Mesenchymal stem cell (in vitro differentiated cells and primary cell): ENCODE data around the gene PTPRG.

Experiments used
- DNase-seq: peaks from one replicate; pipeline ENCODE4 v3.0.0-alpha.2; 2013
- H2AFZ ChIP-seq: one replicate; pipeline ENCODE4 v1.6.1; 2013; ENCODE audit warnings: low read depth, mild to moderate bottlenecking, control low read depth, inconsistent platforms, low read length, moderate library complexity
- H2AK5ac ChIP-seq: 2 replicates; pipeline ENCODE4 v1.6.1; 2013; ENCODE audit warnings: low read length, moderate library complexity, mild to moderate bottlenecking, inconsistent platforms; ENCODE audit not compliant: severe bottlenecking
- H2BK120ac ChIP-seq: one replicate; pipeline ENCODE4 v1.6.1; 2013; ENCODE audit warnings: low read depth, mild to moderate bottlenecking, inconsistent platforms, low read length, moderate library complexity
- H2BK12ac ChIP-seq, 2 experiments: one replicate each; pipeline ENCODE4 v1.6.1; 2013; ENCODE audit warnings: inconsistent platforms in 2 of 2, low read length in 2 of 2, mild to moderate bottlenecking in 2 of 2, moderate library complexity in 2 of 2, control low read depth in 1 of 2
- H2BK15ac ChIP-seq: one replicate; pipeline ENCODE4 v1.6.1; 2013; ENCODE audit warnings: mild to moderate bottlenecking, low read depth, inconsistent platforms; ENCODE audit not compliant: poor library complexity, severe bottlenecking
- H2BK5ac ChIP-seq: 2 replicates; pipeline ENCODE4 v1.6.1; 2013; ENCODE audit warnings: low read depth, mild to moderate bottlenecking, low read length, control low read depth, inconsistent platforms; ENCODE audit not compliant: poor library complexity, severe bottlenecking
- H3K14ac ChIP-seq, 2 experiments: one replicate each; pipeline ENCODE4 v1.6.1; 2013; ENCODE audit warnings: inconsistent platforms in 2 of 2, low read length in 2 of 2, control low read depth in 1 of 2, mild to moderate bottlenecking in 1 of 2, moderate library complexity in 1 of 2
- H3K18ac ChIP-seq, 2 experiments: one replicate each; pipeline ENCODE4 v1.6.1; 2013; ENCODE audit warnings: inconsistent platforms in 2 of 2, low read length in 2 of 2, control low read depth in 1 of 2, low read depth in 1 of 2, mild to moderate bottlenecking in 1 of 2
- H3K23ac ChIP-seq, 2 experiments: one replicate each; pipeline ENCODE4 v1.6.1; 2013; ENCODE audit warnings: inconsistent platforms in 2 of 2, low read length in 2 of 2, mild to moderate bottlenecking in 2 of 2, moderate library complexity in 2 of 2, control low read depth in 1 of 2
- H3K27ac ChIP-seq: 2 replicates; pipeline ENCODE4 v1.5.1; 2013; ENCODE audit warnings: mild to moderate bottlenecking, moderate library complexity, low read length, control low read depth, inconsistent platforms; ENCODE audit not compliant: poor library complexity, severe bottlenecking
- H3K27me3 ChIP-seq, 2 experiments: 2 replicates each; pipeline versions ENCODE4 v1.6.1 to v1.7.0; 2013; ENCODE audit warnings: low read length in 2 of 2, mild to moderate bottlenecking in 2 of 2, moderate library complexity in 2 of 2, control low read depth in 1 of 2, inconsistent platforms in 1 of 2; ENCODE audit not compliant: control insufficient read depth in 1 of 2, insufficient read depth in 1 of 2
- H3K36me3 ChIP-seq, 2 experiments: 2 replicates each; pipeline versions ENCODE4 v1.6.1 to v1.7.0; 2013; ENCODE audit warnings: low read length in 2 of 2, control low read depth in 1 of 2, inconsistent platforms in 1 of 2, low read depth in 1 of 2, mild to moderate bottlenecking in 1 of 2; ENCODE audit not compliant: insufficient read depth in 2 of 2, control insufficient read depth in 1 of 2
- H3K4ac ChIP-seq, 2 experiments: one replicate each; pipeline ENCODE4 v1.6.1; 2013; ENCODE audit warnings: inconsistent platforms in 2 of 2, low read length in 2 of 2, mild to moderate bottlenecking in 2 of 2, moderate library complexity in 2 of 2, control low read depth in 1 of 2, low read depth in 1 of 2
- H3K4me1 ChIP-seq: 2 replicates; pipeline ENCODE4 v1.6.1; 2013; ENCODE audit warnings: low read depth, low read length, control low read depth; ENCODE audit not compliant: control insufficient read depth, insufficient read depth
- H3K4me2 ChIP-seq: 2 replicates; pipeline ENCODE4 v1.6.1; 2013; ENCODE audit warnings: low read length, mild to moderate bottlenecking, inconsistent platforms; ENCODE audit not compliant: poor library complexity, severe bottlenecking
- H3K4me3 ChIP-seq, 2 experiments: 2 replicates each; pipeline versions ENCODE4 v1.5.1 to v1.7.0; 2013; ENCODE audit warnings: low read length in 2 of 2, mild to moderate bottlenecking in 2 of 2, control low read depth in 1 of 2, low read depth in 1 of 2; ENCODE audit not compliant: insufficient read depth in 1 of 2
- H3K79me1 ChIP-seq: replicated peaks from 2 replicates; pipeline ENCODE4 v1.6.1; 2013; ENCODE audit warnings: mild to moderate bottlenecking, control low read depth, low read length, inconsistent platforms; ENCODE audit not compliant: poor library complexity, severe bottlenecking
- H3K9ac ChIP-seq: 2 replicates; pipeline ENCODE4 v1.7.0; 2013; ENCODE audit warnings: mild to moderate bottlenecking, low read length, moderate library complexity
- H3K9me3 ChIP-seq: 2 replicates; pipeline ENCODE4 v1.7.0; 2013; ENCODE audit warnings: mild to moderate bottlenecking, low read length; ENCODE audit not compliant: control insufficient read depth
- H4K8ac ChIP-seq: one replicate; pipeline ENCODE4 v1.6.1; 2013; ENCODE audit warnings: inconsistent platforms, mild to moderate bottlenecking, low read length, moderate library complexity
- H4K91ac ChIP-seq: one replicate; pipeline ENCODE4 v1.6.1; 2013; ENCODE audit warnings: mild to moderate bottlenecking, low read length, inconsistent platforms
- WGBS: methylation state at CpG from one replicate; pipeline ENCODE4 v1.1.7; 2013; ENCODE audit warnings: mixed read lengths; 5-methylcytosine and 5-hydroxymethylcytosine counted together

The PTPRG gene

DNA sequence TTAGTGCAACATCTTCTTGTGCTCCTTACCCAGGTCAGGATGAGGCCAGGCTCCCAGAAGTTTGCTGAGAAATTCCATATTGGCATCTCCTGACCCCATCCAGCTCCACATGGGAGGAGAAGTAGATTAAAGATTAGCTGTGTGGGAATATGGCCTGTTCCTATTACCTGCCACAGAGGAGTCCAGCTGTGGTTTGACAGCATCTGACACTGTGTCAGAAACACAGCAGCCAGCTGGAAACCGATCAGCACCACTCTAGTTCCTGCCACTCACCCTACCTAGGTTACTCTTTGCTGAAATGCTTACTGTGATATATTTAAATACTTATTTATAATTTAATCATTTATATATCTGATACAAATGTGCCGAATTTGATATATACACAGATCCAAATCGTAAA, 551.7 kb downstream of the PTPRG start:
- Histone ChIP-seq H2BK12ac (no peak overlapping the region), H2BK15ac (no peak overlapping the region), H3K4me1 (no peaks in the 10 kb centered on the region), H3K23ac (no peak overlapping the region), H4K91ac (no peak overlapping the region), H2BK5ac (no peak overlapping the region), H3K9me3 (no peaks in the 10 kb centered on the region), H4K8ac (no peak overlapping the region), H3K18ac (no peak overlapping the region), H2AFZ (no peak overlapping the region), H3K9ac (no peak overlapping the region), H3K36me3 (no peaks in the 10 kb centered on the region), H3K79me1 (peaks cover 2% of the 10 kb centered on the region), H2AK5ac (no peak overlapping the region), H3K4me2 (no peak overlapping the region), H3K4ac (no peak overlapping the region), H2BK120ac (no peak overlapping the region), H3K27ac (no peak overlapping the region), H3K27me3 (no peaks in the 10 kb centered on the region), H3K4me3 (no peak overlapping the region), H3K14ac (no peak overlapping the region)
- no CpG with 5 or more reads among the region's 3 CpGs for WGBS
- DNase-seq: no peak

DNA sequence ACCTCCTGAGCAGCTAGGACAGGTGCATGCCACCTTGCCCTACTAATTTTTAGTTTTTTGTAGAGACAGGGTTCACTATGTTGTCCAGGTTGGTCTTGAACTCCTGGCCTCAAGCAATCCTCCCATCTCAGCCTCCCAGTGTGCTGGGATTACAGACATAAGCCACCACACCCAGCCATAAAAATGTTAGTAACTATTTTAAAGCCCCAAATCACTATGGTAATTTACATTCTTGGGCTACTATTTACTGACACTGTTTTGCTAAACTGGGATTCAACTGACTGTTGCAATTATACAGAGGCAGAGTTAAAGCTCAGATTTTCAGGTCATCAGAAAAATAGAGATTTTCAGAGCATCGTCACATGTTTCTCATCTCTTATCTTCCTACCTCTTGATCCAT, 553.4 kb downstream of the PTPRG start:
- Histone ChIP-seq H3K27ac (no peak overlapping the region), H3K23ac (no peak overlapping the region), H2BK12ac (no peak overlapping the region), H3K36me3 (no peaks in the 10 kb centered on the region), H4K8ac (no peak overlapping the region), H4K91ac (no peak overlapping the region), H3K27me3 (no peaks in the 10 kb centered on the region), H2AK5ac (no peak overlapping the region), H3K4me2 (no peak overlapping the region), H3K4me3 (no peak overlapping the region), H3K4me1 (no peaks in the 10 kb centered on the region), H3K9me3 (no peaks in the 10 kb centered on the region), H2BK120ac (no peak overlapping the region), H2BK15ac (no peak overlapping the region), H3K14ac (no peak overlapping the region), H3K4ac (no peak overlapping the region), H3K79me1 (peaks cover 4% of the 10 kb centered on the region), H2BK5ac (no peak overlapping the region), H3K9ac (no peak overlapping the region), H3K18ac (no peak overlapping the region), H2AFZ (no peak overlapping the region)
- no peak for DNase-seq
- WGBS: 57% methylated on average over 1 of the region's 1 CpG

DNA sequence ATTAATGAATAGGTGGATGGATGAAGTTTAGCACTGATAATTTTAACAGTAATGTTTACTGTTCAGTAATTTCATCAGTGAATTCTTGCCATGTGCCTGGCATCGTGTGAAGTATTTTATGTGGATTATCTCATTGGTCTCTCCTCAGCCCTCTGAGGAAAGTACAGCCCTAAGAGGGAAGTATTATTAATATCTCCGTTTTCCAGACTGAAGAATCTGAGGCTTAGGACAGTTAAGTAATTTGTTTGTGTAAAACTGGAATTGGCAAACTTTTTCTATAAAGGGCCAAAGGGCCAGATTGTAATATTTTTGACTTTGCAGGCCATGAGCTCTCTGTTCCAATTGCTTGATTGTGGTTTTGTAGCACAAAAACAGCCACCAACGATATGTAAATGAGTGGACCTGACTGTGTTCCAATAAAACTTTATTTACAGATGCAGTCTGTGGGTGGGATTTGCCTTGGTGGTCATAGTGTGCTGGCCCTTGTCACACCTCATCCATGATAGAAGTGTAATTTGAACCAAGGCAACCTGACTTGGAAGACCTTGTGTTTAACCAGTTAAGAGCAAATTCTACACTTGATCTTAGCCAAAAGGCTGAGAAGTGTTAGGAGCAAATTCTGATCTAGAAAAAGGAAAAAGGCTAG, 556.7 kb downstream of the PTPRG start:
- Histone ChIP-seq H3K4me2 (no peak overlapping the region), H3K9me3 (peaks cover 6% of the 10 kb centered on the region), H3K36me3 (no peaks in the 10 kb centered on the region), H4K8ac (no peak overlapping the region), H3K27me3 (no peaks in the 10 kb centered on the region), H4K91ac (no peak overlapping the region), H3K4me1 (no peaks in the 10 kb centered on the region), H2AFZ (no peak overlapping the region), H3K4me3 (no peak overlapping the region), H3K18ac (no peak overlapping the region), H3K27ac (no peak overlapping the region), H2BK15ac (no peak overlapping the region), H2AK5ac (no peak overlapping the region), H3K14ac (no peak overlapping the region), H3K23ac (no peak overlapping the region), H2BK120ac (no peak overlapping the region), H3K9ac (no peak overlapping the region), H2BK12ac (no peak overlapping the region), H2BK5ac (no peak overlapping the region), H3K79me1 (peaks cover 4% of the 10 kb centered on the region), H3K4ac (no peak overlapping the region)
- no peak for DNase-seq
- WGBS: 83% methylated on average over 3 of the region's 3 CpGs

DNA sequence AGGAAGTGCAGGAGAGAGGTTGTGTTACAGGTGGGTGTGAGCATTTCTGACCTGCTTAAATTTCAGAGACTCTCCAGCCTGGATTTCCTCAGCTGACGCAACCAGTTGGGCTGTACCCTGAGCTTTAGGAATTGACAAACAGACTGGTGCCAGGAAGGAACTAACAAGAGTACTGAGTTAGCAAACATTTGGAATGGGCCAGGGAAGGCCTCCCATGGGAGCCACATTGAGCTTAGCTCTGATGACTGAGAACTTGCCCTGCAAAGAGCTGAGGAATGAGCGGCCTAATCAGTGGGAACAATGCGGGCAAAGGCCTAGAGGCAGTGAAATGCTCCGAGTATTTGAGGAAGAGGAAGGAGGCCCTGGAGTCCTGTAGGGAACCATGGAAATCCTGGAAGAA, 557.8 kb downstream of the PTPRG start:
- peak overlapping the region; percentile 21 for H4K91ac ChIP-seq
- no peaks in the 10 kb centered on the region for H3K36me3 ChIP-seq
- H3K4ac ChIP-seq: no peak overlapping the region
- H3K9ac ChIP-seq: no peak overlapping the region
- no peaks in the 10 kb centered on the region for H3K27me3 ChIP-seq
- peaks cover 8% of the 10 kb centered on the region for H3K9me3 ChIP-seq
- no peak overlapping the region for H3K14ac ChIP-seq
- H2BK5ac ChIP-seq: no peak overlapping the region
- no peak overlapping the region for H2AK5ac ChIP-seq
- H2BK15ac ChIP-seq: no peak overlapping the region
- no peak overlapping the region for H3K23ac ChIP-seq
- WGBS: 95% methylated on average over 4 of the region's 4 CpGs
- H3K18ac ChIP-seq: no peak overlapping the region
- no peak overlapping the region for H2BK12ac ChIP-seq
- H3K79me1 ChIP-seq: peaks cover 4% of the 10 kb centered on the region
- no peak overlapping the region for H3K4me2 ChIP-seq
- no peak overlapping the region for H2AFZ ChIP-seq
- H3K4me1 ChIP-seq: no peaks in the 10 kb centered on the region
- H3K27ac ChIP-seq: no peak overlapping the region
- no peak overlapping the region for H2BK120ac ChIP-seq
- H3K4me3 ChIP-seq: no peak overlapping the region
- no peak for DNase-seq
- no peak overlapping the region for H4K8ac ChIP-seq
